ENCODE results near the gene SOCS2. TPM values are rescaled to one million over a fixed set of nuclear protein-coding genes. Genes with fewer than 3 reads are reported as not detected.
A peak's percentile ranks its signal among the peaks of the same experiment; 100 is the strongest.

Gene SOCS2
- total and polyA plus RNA-seq, 11 donors = 9.2 to 46.5 (median 19.0) TPM

- peak overlapping the region; percentile 74 to 96 (median 88) for H3K27ac ChIP-seq
- DNase-seq = peak; percentile 87 to 91 (median 89)
- no peaks in the 10 kb centered on the region for H3K27me3 ChIP-seq
- intact Hi-C loops (cut with DNase I) = loop anchor here in 8 of 10 donors (1.0 to 5.0 kb wide), 9 partner anchors 15 to 221 kb away; partner anchors contain the start of gene CRADD (in 6 of the 8)
- ATAC-seq = peak; percentile 81 to 97 (median 94)
- H3K9me3 ChIP-seq = no peaks in the 10 kb centered on the region
- peaks cover 0 to 48% (median 18%) of the 10 kb centered on the region in 12 donors for H3K4me1 ChIP-seq
- 1 to 3% (median 2%) methylated on average over 33 to 37 of the region's 37 CpGs for WGBS, 4 donors
- TF ChIP-seq POLR2A (IDR thresholded peaks at IDR 0.05) = peak in 1 of 2 donors; percentile 72
- no peak for TF ChIP-seq CTCF (IDR thresholded peaks at IDR 0.05)
- peaks cover 0 to 9% (median 0%) of the 10 kb centered on the region in 9 donors for H3K36me3 ChIP-seq
- peak overlapping the region; percentile 38 to 72 (median 59) for H3K4me3 ChIP-seq
These were observed 18.8 kb downstream of the SOCS2 start for GRCh38 chr12:93591137-93591868.

- H3K4me3 ChIP-seq = peak overlapping the region in 7 of 12 donors; percentile 1 to 72 (median 60)
These were observed 20.3 kb downstream of the SOCS2 start for GRCh38 chr12:93592641-93593406.

GRCh38 chr12:93593843-93594242, 21.4 kb downstream of the SOCS2 start:
- peak overlapping the region in 9 of 12 donors; percentile 21 to 72 (median 41) for H3K4me3 ChIP-seq
- H3K27ac ChIP-seq = peak overlapping the region; percentile 74 to 96 (median 88)
- intact Hi-C loops (cut with DNase I) = loop anchor here (1.0 to 5.0 kb wide), 10 partner anchors 19 to 218 kb away; partner anchors contain the start of genes CRADD (in 6 of the 10) and SOCS2 (in 2 of the 10)
- WGBS, 4 donors = 48 to 59% (median 50%) methylated on average over 2 of the region's 2 CpGs
- no peaks in the 10 kb centered on the region for H3K27me3 ChIP-seq
- ATAC-seq (no peak), DNase-seq (no peak)
- peaks cover 0 to 53% (median 23%) of the 10 kb centered on the region in 12 donors for H3K4me1 ChIP-seq
- TF ChIP-seq POLR2A (IDR thresholded peaks at IDR 0.05) (no peak), CTCF (IDR thresholded peaks at IDR 0.05) (no peak)
- no peaks in the 10 kb centered on the region for H3K9me3 ChIP-seq
- H3K36me3 ChIP-seq = no peaks in the 10 kb centered on the region

More at GRCh38 chr12:93592641-93593406, 20.3 kb downstream of the SOCS2 start:
- 50 to 65% (median 53%) methylated on average over 6 of the region's 6 CpGs for WGBS, 4 donors
- Histone ChIP-seq H3K9me3 (no peaks in the 10 kb centered on the region), H3K4me1 (peaks cover 0 to 51% (median 23%) of the 10 kb centered on the region in 12 donors), H3K27ac (peak overlapping the region; percentile 74 to 96 (median 88)), H3K36me3 (no peaks in the 10 kb centered on the region), H3K27me3 (no peaks in the 10 kb centered on the region)
- TF ChIP-seq CTCF (IDR thresholded peaks at IDR 0.05) (no peak), POLR2A (IDR thresholded peaks at IDR 0.05) (no peak)
- DNase-seq (peak in 1 of 5 donors; percentile 29), ATAC-seq (peak in 1 of 4 donors; percentile 2)
- intact Hi-C loops (cut with DNase I) = loop anchor here (1.0 to 5.0 kb wide), 9 partner anchors 18 to 219 kb away; partner anchors contain the start of genes CRADD (in 6 of the 10) and SOCS2 (in 1 of the 10)
